OCI-LY3 (cell line): ENCODE data around the gene HYAL3.

ENCODE experiments used
- EZH2phosphoT487 ChIP-seq: fragments of 200-600 bp; shearing (Covaris generic); IDR thresholded peaks from 2 replicates; pipeline ENCODE4 v1.6.1; 2018; ENCODE audit warnings: antibody characterized with exemption, mixed run types, low read depth
- TF ChIP-seq, protein P1 (sequence below): fragments of 200-600, 300-600 bp; sonication (generic); IDR thresholded peaks from 2 replicates; pipeline ENCODE4 v1.5.1; 2014; ENCODE audit warnings: antibody characterized with exemption, low read length, low read depth

DNA sequence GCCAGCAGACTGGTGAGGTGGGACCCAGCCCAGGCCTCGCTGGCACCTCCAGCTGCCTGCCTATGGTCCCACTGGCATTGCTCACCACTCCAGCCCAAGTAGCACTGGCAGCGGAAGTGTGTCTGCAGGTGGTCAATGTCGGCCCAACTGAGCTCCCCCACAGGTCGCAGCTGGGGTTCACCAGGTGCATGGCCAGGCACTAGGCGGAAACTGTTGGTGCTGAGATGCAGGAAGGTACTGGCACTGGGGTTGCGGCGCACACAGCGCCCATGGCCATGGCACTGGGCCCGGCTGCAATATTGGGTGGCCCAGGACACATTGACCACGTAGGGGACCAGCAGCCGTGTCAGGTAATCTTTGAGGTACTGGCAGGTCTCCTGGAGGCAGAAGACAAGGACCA lies 19.0 kb upstream of the HYAL3 start:
- TF ChIP-seq, protein P1, sequence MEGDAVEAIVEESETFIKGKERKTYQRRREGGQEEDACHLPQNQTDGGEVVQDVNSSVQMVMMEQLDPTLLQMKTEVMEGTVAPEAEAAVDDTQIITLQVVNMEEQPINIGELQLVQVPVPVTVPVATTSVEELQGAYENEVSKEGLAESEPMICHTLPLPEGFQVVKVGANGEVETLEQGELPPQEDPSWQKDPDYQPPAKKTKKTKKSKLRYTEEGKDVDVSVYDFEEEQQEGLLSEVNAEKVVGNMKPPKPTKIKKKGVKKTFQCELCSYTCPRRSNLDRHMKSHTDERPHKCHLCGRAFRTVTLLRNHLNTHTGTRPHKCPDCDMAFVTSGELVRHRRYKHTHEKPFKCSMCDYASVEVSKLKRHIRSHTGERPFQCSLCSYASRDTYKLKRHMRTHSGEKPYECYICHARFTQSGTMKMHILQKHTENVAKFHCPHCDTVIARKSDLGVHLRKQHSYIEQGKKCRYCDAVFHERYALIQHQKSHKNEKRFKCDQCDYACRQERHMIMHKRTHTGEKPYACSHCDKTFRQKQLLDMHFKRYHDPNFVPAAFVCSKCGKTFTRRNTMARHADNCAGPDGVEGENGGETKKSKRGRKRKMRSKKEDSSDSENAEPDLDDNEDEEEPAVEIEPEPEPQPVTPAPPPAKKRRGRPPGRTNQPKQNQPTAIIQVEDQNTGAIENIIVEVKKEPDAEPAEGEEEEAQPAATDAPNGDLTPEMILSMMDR, result no peak
- TF ChIP-seq EZH2phosphoT487, result no peak
